ENCODE data around the gene ABCC8. TPM values are rescaled to one million over a fixed set of nuclear protein-coding genes. Genes with fewer than 3 reads are reported as not detected.

Gene ABCC8
- total and polyA plus RNA-seq, 4 experiments from 2014 or later = not detected

DNA sequence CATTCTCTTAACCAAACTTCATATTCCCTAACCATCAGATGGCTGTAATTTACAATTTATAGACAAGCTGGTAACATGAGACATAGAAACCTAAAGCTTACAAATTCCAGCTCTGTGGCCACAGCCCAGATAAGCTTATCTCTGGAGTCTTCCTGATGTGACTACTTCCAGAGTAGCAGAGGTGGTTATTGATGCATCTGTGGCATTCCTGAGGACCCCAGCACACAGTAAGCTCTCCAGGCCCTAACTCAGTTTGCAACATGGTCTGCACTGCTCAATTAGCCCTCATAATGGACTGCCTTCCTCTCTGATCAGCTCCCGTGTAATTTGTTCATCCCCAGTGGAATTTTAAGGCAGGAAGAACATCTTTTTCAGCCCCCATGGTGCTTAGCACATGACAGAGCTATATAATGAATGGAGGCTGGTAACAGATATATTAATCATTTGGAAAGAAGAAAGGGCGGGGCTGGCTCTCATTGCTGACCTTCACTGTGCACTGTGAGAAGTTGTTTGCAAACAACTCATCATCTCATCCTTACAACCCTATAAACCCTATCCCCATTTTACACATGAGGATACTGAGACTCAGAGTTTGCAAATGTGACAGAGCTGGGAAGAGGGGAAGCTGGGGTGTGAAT, 58.1 kb downstream of the ABCC8 start:
- Mint-ChIP-seq H3K4me3 (no peak overlapping the region), H3K9me3 (peaks cover 0 to 3% (median 0%) of the 10 kb centered on the region in 8 donors), H3K36me3 (no peaks in the 10 kb centered on the region), H3K4me1 (peaks cover 0 to 1% (median 0%) of the 10 kb centered on the region in 4 donors), H3K27me3 (peaks cover 24 to 37% of the 10 kb centered on the region in 2 donors), H3K27ac (no peak overlapping the region)
- Histone ChIP-seq H3K9me3 (ENCODE audit: control insufficient read depth in 1 of 2, low read length in 2 of 2) (no peaks in the 10 kb centered on the region), H3K4me1 (ENCODE audit: insufficient read depth, low read length) (no peaks in the 10 kb centered on the region), H3K36me3 (ENCODE audit: insufficient read depth, low read length) (no peaks in the 10 kb centered on the region), H3K27ac (ENCODE audit: low read depth, low read length) (no peak overlapping the region), H3K4me3 (ENCODE audit: low read length in 2 of 2) (no peak overlapping the region), H3K27me3 (ENCODE audit: insufficient read depth, low read length) (peaks cover 9% of the 10 kb centered on the region)
- ChIA-PET POLR2A (ENCODE audit: partially characterized antibody) (no interaction called here), CTCF (ENCODE audit: partially characterized antibody) (interaction anchor here (1.0 kb wide), 2 partner anchors 34 to 37 kb away, joined by 3 to 4 read pairs; no protein-coding TSS in a partner anchor)
- no peak for DNase-seq
- intact Hi-C loops (cut with micrococcal nuclease) = no loop called here

GRCh38 chr11:17416492-17416891, 60.2 kb downstream of the ABCC8 start:
- Mint-ChIP-seq H3K27ac (no peak overlapping the region), H3K9me3 (no peaks in the 10 kb centered on the region), H3K27me3 (peaks cover 20 to 29% of the 10 kb centered on the region in 2 donors), H3K36me3 (no peaks in the 10 kb centered on the region), H3K4me1 (peaks cover 0 to 1% (median 0%) of the 10 kb centered on the region in 4 donors), H3K4me3 (no peak overlapping the region)
- ChIA-PET POLR2A (ENCODE audit: partially characterized antibody) (no interaction called here), CTCF (ENCODE audit: partially characterized antibody) (no interaction called here)
- intact Hi-C loops (cut with micrococcal nuclease) = no loop called here
- H3K27ac ChIP-seq (ENCODE audit: low read depth, low read length) = no peak overlapping the region
- H3K9me3 ChIP-seq (ENCODE audit: control insufficient read depth in 1 of 2, low read length in 2 of 2) = no peaks in the 10 kb centered on the region
- no peak for DNase-seq
- H3K36me3 ChIP-seq (ENCODE audit: insufficient read depth, low read length) = no peaks in the 10 kb centered on the region
- H3K4me1 ChIP-seq (ENCODE audit: insufficient read depth, low read length) = no peaks in the 10 kb centered on the region
- no peak overlapping the region for H3K4me3 ChIP-seq (ENCODE audit: low read length in 2 of 2)
- H3K27me3 ChIP-seq (ENCODE audit: insufficient read depth, low read length) = peaks cover 9% of the 10 kb centered on the region

- ChIA-PET CTCF (ENCODE audit: partially characterized antibody) (no interaction called here), POLR2A (ENCODE audit: partially characterized antibody) (no interaction called here)
- H3K4me3 ChIP-seq (ENCODE audit: low read length in 2 of 2) = no peak overlapping the region
- no peaks in the 10 kb centered on the region for H3K36me3 Mint-ChIP-seq
- no peak for DNase-seq
- H3K36me3 ChIP-seq (ENCODE audit: insufficient read depth, low read length) = no peaks in the 10 kb centered on the region
- H3K9me3 ChIP-seq (ENCODE audit: control insufficient read depth in 1 of 2, low read length in 2 of 2) = no peaks in the 10 kb centered on the region
- H3K4me3 Mint-ChIP-seq = no peak overlapping the region
- H3K27me3 ChIP-seq (ENCODE audit: insufficient read depth, low read length) = peaks cover 9% of the 10 kb centered on the region
- intact Hi-C loops (cut with micrococcal nuclease) = no loop called here
- H3K27me3 Mint-ChIP-seq = peaks cover 20 to 30% of the 10 kb centered on the region in 2 donors
- no peaks in the 10 kb centered on the region for H3K4me1 ChIP-seq (ENCODE audit: insufficient read depth, low read length)
- no peak overlapping the region for H3K27ac ChIP-seq (ENCODE audit: low read depth, low read length)
- no peak overlapping the region for H3K27ac Mint-ChIP-seq
- H3K9me3 Mint-ChIP-seq = no peaks in the 10 kb centered on the region
- peaks cover 0 to 1% (median 0%) of the 10 kb centered on the region in 4 donors for H3K4me1 Mint-ChIP-seq
Measured at GRCh38 chr11:17415523-17416104, 61.0 kb downstream of the ABCC8 start.

- CTCF ChIA-PET (ENCODE audit: partially characterized antibody) = no interaction called here
- Histone ChIP-seq H3K27ac (ENCODE audit: low read depth, low read length) (no peak overlapping the region), H3K4me1 (ENCODE audit: insufficient read depth, low read length) (no peaks in the 10 kb centered on the region), H3K27me3 (ENCODE audit: insufficient read depth, low read length) (peaks cover 9% of the 10 kb centered on the region), H3K9me3 (ENCODE audit: control insufficient read depth in 1 of 2, low read length in 2 of 2) (no peaks in the 10 kb centered on the region), H3K4me3 (ENCODE audit: low read length in 2 of 2) (no peak overlapping the region), H3K36me3 (ENCODE audit: insufficient read depth, low read length) (no peaks in the 10 kb centered on the region)
- H3K9me3 Mint-ChIP-seq = no peaks in the 10 kb centered on the region
- H3K27ac Mint-ChIP-seq = no peak overlapping the region
- intact Hi-C loops (cut with micrococcal nuclease) = no loop called here
- H3K4me3 Mint-ChIP-seq = no peak overlapping the region
- H3K27me3 Mint-ChIP-seq = peaks cover 20 to 30% of the 10 kb centered on the region in 2 donors
- peaks cover 0 to 1% (median 0%) of the 10 kb centered on the region in 4 donors for H3K4me1 Mint-ChIP-seq
- POLR2A ChIA-PET (ENCODE audit: partially characterized antibody) = no interaction called here
- H3K36me3 Mint-ChIP-seq = no peaks in the 10 kb centered on the region
- DNase-seq = no peak
Measured at GRCh38 chr11:17414992-17415391, 61.7 kb downstream of the ABCC8 start.

DNA sequence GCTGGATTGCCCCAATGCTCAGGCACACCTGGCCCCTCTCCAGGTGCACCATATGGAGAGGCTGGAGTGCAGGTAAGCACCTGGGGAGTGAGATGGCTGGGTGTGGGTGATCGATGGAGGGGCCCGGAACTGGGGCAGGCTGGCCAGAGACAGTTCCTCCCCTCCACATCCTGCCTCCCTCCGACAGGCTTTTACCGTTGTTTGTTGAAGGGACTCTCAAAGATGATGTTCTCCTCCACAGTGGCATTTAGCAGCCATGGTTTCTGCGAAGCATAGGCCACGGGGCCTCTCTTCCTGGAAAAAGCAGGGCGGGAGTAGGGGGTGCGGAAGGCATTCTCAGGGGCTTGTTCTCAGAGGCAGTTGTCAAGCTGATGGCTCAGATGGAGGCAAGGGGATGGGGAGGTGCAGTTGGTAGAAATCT, 62.3 kb downstream of the ABCC8 start:
- POLR2A ChIA-PET (ENCODE audit: partially characterized antibody) = no interaction called here

DNA sequence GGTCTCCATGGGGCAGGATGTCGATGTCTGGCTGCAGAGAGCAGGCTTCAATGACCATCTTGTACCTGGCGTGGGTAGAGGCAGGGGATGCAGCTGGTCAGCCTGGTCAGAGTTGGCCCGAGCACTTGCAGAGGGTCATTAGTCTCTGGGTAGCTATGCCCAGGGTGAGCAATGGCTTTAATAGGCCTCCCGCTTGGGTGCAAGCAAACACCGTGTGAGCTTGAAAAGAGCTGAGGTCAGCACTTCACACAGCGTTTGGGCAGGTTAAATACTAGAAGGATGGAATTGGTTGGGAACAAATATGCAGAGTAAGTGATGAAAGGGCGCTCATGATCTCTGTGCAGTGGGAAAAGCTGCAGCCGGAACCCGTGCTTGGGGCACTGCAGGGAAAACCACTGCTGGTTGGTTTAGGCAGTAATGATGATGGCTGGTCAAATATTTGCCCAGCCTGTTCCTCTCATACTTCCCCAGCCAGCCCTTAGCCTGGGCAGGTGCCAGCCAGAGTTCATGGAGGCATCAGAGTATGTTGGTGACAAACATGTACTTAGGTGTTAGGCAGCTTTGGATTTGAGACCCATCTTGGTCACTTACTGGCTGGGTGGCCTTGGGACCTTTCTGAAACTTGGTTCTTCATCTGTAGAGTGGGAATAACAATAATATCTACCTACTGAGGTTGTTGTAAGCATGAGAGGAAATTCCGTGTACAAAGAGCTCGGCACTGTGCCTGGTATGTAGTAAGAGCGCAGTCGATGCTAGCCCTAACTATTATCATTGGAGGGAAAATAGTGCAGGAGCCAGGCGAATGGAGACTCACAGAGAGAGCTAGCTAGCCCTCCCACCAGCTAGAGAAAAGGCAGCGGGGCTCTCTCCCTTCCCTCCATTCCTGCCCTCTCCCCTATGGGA, 63.0 kb downstream of the ABCC8 start:
- H3K4me3 Mint-ChIP-seq = no peak overlapping the region
- intact Hi-C loops (cut with micrococcal nuclease) = no loop called here

More for the DNA sequence above, 62.3 kb downstream of the ABCC8 start:
- H3K4me1 Mint-ChIP-seq = peaks cover 0 to 1% (median 0%) of the 10 kb centered on the region in 4 donors
- no peaks in the 10 kb centered on the region for H3K36me3 Mint-ChIP-seq
- H3K4me1 ChIP-seq (ENCODE audit: insufficient read depth, low read length) = no peaks in the 10 kb centered on the region
- CTCF ChIA-PET (ENCODE audit: partially characterized antibody) = interaction anchor here (1.1 kb wide), 1 partner anchor 9 kb away, joined by 3 read pairs; no protein-coding TSS in a partner anchor
- H3K27me3 ChIP-seq (ENCODE audit: insufficient read depth, low read length) = peaks cover 9% of the 10 kb centered on the region
- no peak overlapping the region for H3K4me3 ChIP-seq (ENCODE audit: low read length in 2 of 2)
- H3K9me3 ChIP-seq (ENCODE audit: control insufficient read depth in 1 of 2, low read length in 2 of 2) = no peaks in the 10 kb centered on the region
- no peaks in the 10 kb centered on the region for H3K9me3 Mint-ChIP-seq
- no peak for DNase-seq
- no peak overlapping the region for H3K4me3 Mint-ChIP-seq
- peaks cover 14 to 27% of the 10 kb centered on the region in 2 donors for H3K27me3 Mint-ChIP-seq
- no peak overlapping the region for H3K27ac ChIP-seq (ENCODE audit: low read depth, low read length)
- H3K36me3 ChIP-seq (ENCODE audit: insufficient read depth, low read length) = no peaks in the 10 kb centered on the region
- intact Hi-C loops (cut with micrococcal nuclease) = no loop called here
- H3K27ac Mint-ChIP-seq = peak overlapping the region in 1 of 7 donors; percentile 18

More for the DNA sequence above, 63.0 kb downstream of the ABCC8 start:
- ChIA-PET CTCF (ENCODE audit: partially characterized antibody) (interaction anchor here (1.1 kb wide), 1 partner anchor 9 kb away, joined by 3 read pairs; no protein-coding TSS in a partner anchor), POLR2A (ENCODE audit: partially characterized antibody) (no interaction called here)
- H3K9me3 Mint-ChIP-seq = no peaks in the 10 kb centered on the region
- H3K4me1 Mint-ChIP-seq = peaks cover 0 to 1% (median 0%) of the 10 kb centered on the region in 4 donors
- Histone ChIP-seq H3K4me1 (ENCODE audit: insufficient read depth, low read length) (no peaks in the 10 kb centered on the region), H3K27me3 (ENCODE audit: insufficient read depth, low read length) (peaks cover 9% of the 10 kb centered on the region), H3K4me3 (ENCODE audit: low read length in 2 of 2) (no peak overlapping the region), H3K36me3 (ENCODE audit: insufficient read depth, low read length) (no peaks in the 10 kb centered on the region), H3K27ac (ENCODE audit: low read depth, low read length) (no peak overlapping the region), H3K9me3 (ENCODE audit: control insufficient read depth in 1 of 2, low read length in 2 of 2) (no peaks in the 10 kb centered on the region)
- H3K36me3 Mint-ChIP-seq = no peaks in the 10 kb centered on the region
- H3K27ac Mint-ChIP-seq = no peak overlapping the region
- no peak for DNase-seq
- H3K27me3 Mint-ChIP-seq = peaks cover 10 to 26% of the 10 kb centered on the region in 2 donors
